Muscle of leg (tissue), 11 donors: ENCODE results near the gene ACYP2. TPM values are rescaled to one million over a fixed set of nuclear protein-coding genes. Genes with fewer than 3 reads are reported as not detected.

Experiments used
- DNase-seq: peaks from one replicate; pipeline ENCODE4 v3.0.0; 2013
- H3K27ac ChIP-seq: one replicate; pipeline ENCODE4 v1.5.1; 2013; ENCODE audit warnings: mild to moderate bottlenecking, low read length, control low read depth
- H3K27me3 ChIP-seq: one replicate; pipeline ENCODE4 v1.6.1; 2013; ENCODE audit warnings: low read length; ENCODE audit not compliant: control insufficient read depth, insufficient read depth
- H3K36me3 ChIP-seq: one replicate; pipeline ENCODE4 v1.6.1; 2013; ENCODE audit warnings: low read length; ENCODE audit not compliant: control insufficient read depth, insufficient read depth
- H3K4me1 ChIP-seq: one replicate; pipeline ENCODE4 v1.6.1; 2013; ENCODE audit warnings: low read length; ENCODE audit not compliant: control insufficient read depth, insufficient read depth
- H3K4me3 ChIP-seq: one replicate; pipeline ENCODE4 v1.5.1; 2013; ENCODE audit warnings: low read length, control low read depth
- H3K9me3 ChIP-seq: replicated peaks from 2 replicates; pipeline ENCODE4 v1.6.1; 2013; ENCODE audit warnings: low read depth, low read length; ENCODE audit not compliant: control insufficient read depth
- WGBS: methylation state at CpG from one replicate; pipeline ENCODE4 v1.1.5; 2013; ENCODE audit warnings: missing lambda C conversion rate; ENCODE audit not compliant: insufficient coverage; 5-methylcytosine and 5-hydroxymethylcytosine counted together
- polyA plus RNA-seq, 8 donors: library from polyadenylated mRNA; unstranded; fragments of 120-200 nt; gene quantifications; one replicate each; pipeline versions ENCODE4 v1.2.1 to v1.2.3, GENCODE V29; 2013; ENCODE audit warnings: inconsistent platforms in 1 of 8, low replicate concordance in 1 of 8; ENCODE audit not compliant: insufficient read length in 8 of 8, insufficient read depth in 1 of 8
- total RNA-seq: library from RNA; stranded (reverse); fragments of 120-200 nt; gene quantifications from one replicate; pipeline ENCODE4 v1.2.4, GENCODE V29; 2013

The ACYP2 gene
- total and polyA plus RNA-seq, 9 donors, result 16.7 to 27.1 (median 22.8) TPM

GRCh38 chr2:54239427-54239826, 124.0 kb downstream of the ACYP2 start:
- no peaks in the 10 kb centered on the region for H3K9me3 ChIP-seq
- H3K27ac ChIP-seq, result no peak overlapping the region
- peaks cover 3% of the 10 kb centered on the region for H3K4me1 ChIP-seq
- no peak overlapping the region for H3K4me3 ChIP-seq
- DNase-seq, result no peak
- H3K27me3 ChIP-seq, result no peaks in the 10 kb centered on the region
- no CpG with 5 or more reads among the region's 1 CpG for WGBS
- H3K36me3 ChIP-seq, result no peaks in the 10 kb centered on the region

GRCh38 chr2:54240515-54241469, 125.4 kb downstream of the ACYP2 start:
- Histone ChIP-seq H3K36me3 (no peaks in the 10 kb centered on the region), H3K4me1 (peaks cover 3% of the 10 kb centered on the region), H3K9me3 (no peaks in the 10 kb centered on the region), H3K27ac (peak overlapping the region; percentile 16), H3K4me3 (no peak overlapping the region), H3K27me3 (no peaks in the 10 kb centered on the region)
- WGBS, result no CpG with 5 or more reads among the region's 5 CpGs
- DNase-seq, result peak; percentile 91

GRCh38 chr2:54247115-54247514, 131.7 kb downstream of the ACYP2 start:
- WGBS, result no CpG with 5 or more reads among the region's 1 CpG
- no peaks in the 10 kb centered on the region for H3K4me1 ChIP-seq
- no peaks in the 10 kb centered on the region for H3K9me3 ChIP-seq
- H3K36me3 ChIP-seq, result no peaks in the 10 kb centered on the region
- H3K27ac ChIP-seq, result no peak overlapping the region
- no peak overlapping the region for H3K4me3 ChIP-seq
- no peaks in the 10 kb centered on the region for H3K27me3 ChIP-seq
- DNase-seq, result peak; percentile 76

- Histone ChIP-seq H3K9me3 (no peaks in the 10 kb centered on the region), H3K27me3 (no peaks in the 10 kb centered on the region), H3K4me1 (no peaks in the 10 kb centered on the region), H3K36me3 (no peaks in the 10 kb centered on the region), H3K4me3 (no peak overlapping the region), H3K27ac (no peak overlapping the region)
- no peak for DNase-seq
Measured at GRCh38 chr2:54249629-54250028, 134.2 kb downstream of the ACYP2 start.

GRCh38 chr2:54254180-54254579, 138.8 kb downstream of the ACYP2 start:
- Histone ChIP-seq H3K9me3 (peaks cover 3% of the 10 kb centered on the region), H3K36me3 (no peaks in the 10 kb centered on the region), H3K27ac (no peak overlapping the region), H3K4me3 (no peak overlapping the region), H3K4me1 (no peaks in the 10 kb centered on the region), H3K27me3 (no peaks in the 10 kb centered on the region)
- DNase-seq, result no peak

- Histone ChIP-seq H3K9me3 (peaks cover 3% of the 10 kb centered on the region), H3K36me3 (no peaks in the 10 kb centered on the region), H3K27ac (no peak overlapping the region), H3K27me3 (no peaks in the 10 kb centered on the region), H3K4me1 (no peaks in the 10 kb centered on the region), H3K4me3 (no peak overlapping the region)
- no peak for DNase-seq
- 95% methylated on average over 37 of the region's 37 CpGs for WGBS
Measured at GRCh38 chr2:54255230-54256090, 140.0 kb downstream of the ACYP2 start.

- Histone ChIP-seq H3K27ac (no peak within 1 kb of the TSS), H3K4me3 (no peak within 1 kb of the TSS), H3K9me3 (peaks cover 3% of the 10 kb centered on the region), H3K4me1 (no peaks in the 10 kb centered on the region), H3K36me3 (no peaks in the 10 kb centered on the region), H3K27me3 (no peaks in the 10 kb centered on the region)
- no peak for DNase-seq
- WGBS, result 98% methylated on average over 16 of the region's 25 CpGs
Measured at GRCh38 chr2:54256091-54256694, 140.8 kb downstream of the ACYP2 start, which contains the start of gene TSPYL6. TSPYL6 (minus strand) TSS chr2:54256229; CDS start chr2:54256151, 78 bp downstream.

GRCh38 chr2:54258166-54258565, 142.8 kb downstream of the ACYP2 start:
- Histone ChIP-seq H3K27ac (no peak overlapping the region), H3K27me3 (no peaks in the 10 kb centered on the region), H3K36me3 (no peaks in the 10 kb centered on the region), H3K9me3 (peaks cover 3% of the 10 kb centered on the region), H3K4me1 (no peaks in the 10 kb centered on the region), H3K4me3 (no peak overlapping the region)
- WGBS, result 51% methylated on average over 2 of the region's 2 CpGs
- DNase-seq, result no peak

GRCh38 chr2:54259413-54260240, 144.2 kb downstream of the ACYP2 start:
- peaks cover 3% of the 10 kb centered on the region for H3K9me3 ChIP-seq
- no peaks in the 10 kb centered on the region for H3K4me1 ChIP-seq
- no peak overlapping the region for H3K4me3 ChIP-seq
- no peak overlapping the region for H3K27ac ChIP-seq
- no peaks in the 10 kb centered on the region for H3K36me3 ChIP-seq
- WGBS, result 91% methylated on average over 6 of the region's 6 CpGs
- no peak for DNase-seq
- no peaks in the 10 kb centered on the region for H3K27me3 ChIP-seq
